NT2/D1 (cell line): ENCODE results near the gene HES7.

Experiments
- SUZ12 ChIP-seq: IDR thresholded peaks from 2 replicates; pipeline ENCODE4 v1.6.1; 2011; ENCODE audit not compliant: insufficient read length, insufficient read depth; ENCODE audit errors: extremely low read depth
- YY1 ChIP-seq: IDR thresholded peaks from 2 replicates; pipeline ENCODE4 v1.6.1; 2011; ENCODE audit not compliant: insufficient read length, insufficient read depth
- ZNF274 ChIP-seq: IDR thresholded peaks from 2 replicates; pipeline ENCODE4 v1.6.1; 2011; ENCODE audit warnings: mild to moderate bottlenecking, low read depth, low read length

DNA sequence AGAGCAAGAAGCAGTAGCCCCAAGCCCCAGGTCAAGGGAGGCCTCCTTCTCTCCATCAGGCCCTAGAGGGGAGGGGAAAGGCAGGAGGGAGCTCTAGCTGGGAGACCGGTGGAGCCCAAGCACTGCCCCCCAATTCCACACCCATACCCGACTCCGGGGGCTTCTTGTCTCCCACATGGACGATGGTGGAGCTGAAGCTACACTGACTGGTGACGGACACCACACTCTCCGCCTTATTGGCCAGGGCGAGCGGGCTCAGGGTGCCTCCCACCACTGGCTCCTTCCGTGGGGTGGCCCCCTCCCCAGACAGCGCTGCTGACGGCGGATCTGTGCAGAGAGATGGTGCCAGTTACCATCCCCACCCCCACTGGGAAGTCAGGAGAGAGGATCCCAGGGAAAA, 21.9 kb upstream of the HES7 start:
- TF ChIP-seq ZNF274 (no peak), YY1 (no peak), SUZ12 (no peak)
